HCT116 (cell line): Measurements from ENCODE around the gene AHRR.

Experiments
- CTCF ChIP-seq, 3 experiments: fragments of 200-600 bp in 1 of 3; sonication (generic) in 1 of 3; IDR thresholded peaks in 2 of 3; conservative IDR thresholded peaks in 1 of 3; 2 replicates each; pipeline ENCODE4 v1.5.1; 2012 to 2017; ENCODE audit warnings: low read depth in 2 of 3, low read length in 2 of 3, antibody characterized with exemption in 1 of 3, borderline replicate concordance in 1 of 3, control low read depth in 1 of 3, mild to moderate bottlenecking in 1 of 3, mixed read lengths in 1 of 3, mixed run types in 1 of 3, moderate library complexity in 1 of 3; ENCODE audit not compliant: insufficient read depth in 1 of 3
- EZH2 ChIP-seq: fragments of 200-600 bp; sonication (generic); IDR thresholded peaks from 2 replicates; pipeline ENCODE4 v1.6.1; 2017; ENCODE audit warnings: antibody characterized with exemption, mixed run types
- EZH2phosphoT487 ChIP-seq: fragments of 200-600 bp; IDR thresholded peaks from 2 replicates; pipeline ENCODE4 v1.6.1; 2018; ENCODE audit warnings: antibody characterized with exemption, borderline replicate concordance
- POLR2A ChIP-seq: IDR thresholded peaks from 2 replicates; pipeline ENCODE4 v1.7.0; 2011; ENCODE audit warnings: borderline replicate concordance; ENCODE audit not compliant: insufficient read depth, insufficient read length; ENCODE audit errors: extremely low read depth
- YY1 ChIP-seq: IDR thresholded peaks from 2 replicates; pipeline ENCODE4 v1.6.1; 2011; ENCODE audit warnings: low read length, low read depth, moderate library complexity, mild to moderate bottlenecking; ENCODE audit not compliant: insufficient replicate concordance; ENCODE audit errors: extremely low read depth
- TF ChIP-seq, protein P1 (sequence below): IDR thresholded peaks from 2 replicates; pipeline ENCODE4 v1.6.1; 2012

DNA sequence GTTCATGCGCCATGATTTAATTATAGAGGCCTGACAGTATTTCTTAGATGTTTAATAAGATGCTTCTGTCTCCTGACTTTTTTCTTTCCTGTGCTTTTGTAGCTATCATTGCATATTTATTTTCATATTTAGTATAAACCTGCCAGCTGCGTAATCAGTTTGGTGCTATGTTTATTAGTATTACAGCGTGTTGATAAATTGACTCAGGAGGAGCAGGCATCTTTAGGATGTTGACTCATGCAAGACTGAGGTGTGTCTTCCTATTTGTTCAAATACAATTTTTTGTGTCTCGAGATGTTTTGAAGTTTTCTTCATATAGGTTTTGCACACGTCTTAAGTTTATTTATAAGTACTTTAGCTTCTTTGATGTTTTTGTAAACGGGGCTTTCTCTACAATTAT is 85.5 kb downstream of the AHRR start:
- TF ChIP-seq CTCF (IDR thresholded peaks at IDR 0.05 in 2 of 3, conservative IDR thresholded peaks at IDR 0.05 in 1 of 3; ENCODE audit: borderline replicate concordance in 1 of 3, insufficient read depth in 1 of 3, low read depth in 2 of 3, low read length in 2 of 3) (no peak), POLR2A (no peak), EZH2 (no peak), YY1 (no peak), EZH2phosphoT487 (no peak)
- TF ChIP-seq, protein P1, sequence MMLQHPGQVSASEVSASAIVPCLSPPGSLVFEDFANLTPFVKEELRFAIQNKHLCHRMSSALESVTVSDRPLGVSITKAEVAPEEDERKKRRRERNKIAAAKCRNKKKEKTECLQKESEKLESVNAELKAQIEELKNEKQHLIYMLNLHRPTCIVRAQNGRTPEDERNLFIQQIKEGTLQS, result no peak
